Upper lobe of left lung (tissue), 4 donors: ENCODE data around the gene KLKB1.

Source experiments
- EP300 ChIP-seq, 4 donors: sonication (generic); formaldehyde crosslinking; IDR thresholded peaks; one replicate each; pipeline ENCODE4 v1.5.1; 2017; ENCODE audit warnings: antibody characterized with exemption in 4 of 4, control low read depth in 2 of 4
- POLR2A ChIP-seq, 4 donors: fragments of 450-650 bp; IDR thresholded peaks; one replicate each; pipeline ENCODE4 v1.5.1; 2016 to 2017; ENCODE audit warnings: antibody characterized with exemption in 4 of 4, mild to moderate bottlenecking in 2 of 4
- POLR2AphosphoS5 ChIP-seq, 2 donors: sonication (generic); formaldehyde crosslinking; IDR thresholded peaks; one replicate each; pipeline ENCODE4 v1.5.1; 2017; ENCODE audit warnings: antibody characterized with exemption in 2 of 2
- TF ChIP-seq, protein P1 (sequence below), 6 experiments: fragments of 450-650 bp in 4 of 6; fragments of 200-600 bp in 2 of 6; sonication (generic) in 2 of 6; IDR thresholded peaks; one replicate each; pipeline ENCODE4 v1.5.1; 2016 to 2019; ENCODE audit warnings: antibody characterized with exemption in 6 of 6

DNA sequence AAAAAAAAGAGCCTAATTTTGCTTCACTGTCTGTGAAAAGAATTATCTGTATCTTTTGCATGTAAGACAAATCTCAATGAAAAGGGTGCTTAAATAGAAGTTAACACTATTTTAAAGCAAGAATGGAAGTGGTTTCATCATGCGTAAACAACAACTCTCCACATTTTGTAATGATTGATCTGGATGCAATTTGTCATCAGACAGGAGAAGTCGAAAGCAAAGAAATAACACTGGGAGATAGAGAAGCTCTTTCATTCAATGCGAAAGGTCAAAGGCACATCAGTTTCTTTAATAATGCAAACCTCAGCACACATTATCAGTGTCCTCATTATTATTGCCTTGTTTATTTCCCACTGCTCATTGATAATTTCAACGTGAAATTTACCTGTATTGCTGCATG, 8.8 kb downstream of the KLKB1 start:
- TF ChIP-seq, protein P1, sequence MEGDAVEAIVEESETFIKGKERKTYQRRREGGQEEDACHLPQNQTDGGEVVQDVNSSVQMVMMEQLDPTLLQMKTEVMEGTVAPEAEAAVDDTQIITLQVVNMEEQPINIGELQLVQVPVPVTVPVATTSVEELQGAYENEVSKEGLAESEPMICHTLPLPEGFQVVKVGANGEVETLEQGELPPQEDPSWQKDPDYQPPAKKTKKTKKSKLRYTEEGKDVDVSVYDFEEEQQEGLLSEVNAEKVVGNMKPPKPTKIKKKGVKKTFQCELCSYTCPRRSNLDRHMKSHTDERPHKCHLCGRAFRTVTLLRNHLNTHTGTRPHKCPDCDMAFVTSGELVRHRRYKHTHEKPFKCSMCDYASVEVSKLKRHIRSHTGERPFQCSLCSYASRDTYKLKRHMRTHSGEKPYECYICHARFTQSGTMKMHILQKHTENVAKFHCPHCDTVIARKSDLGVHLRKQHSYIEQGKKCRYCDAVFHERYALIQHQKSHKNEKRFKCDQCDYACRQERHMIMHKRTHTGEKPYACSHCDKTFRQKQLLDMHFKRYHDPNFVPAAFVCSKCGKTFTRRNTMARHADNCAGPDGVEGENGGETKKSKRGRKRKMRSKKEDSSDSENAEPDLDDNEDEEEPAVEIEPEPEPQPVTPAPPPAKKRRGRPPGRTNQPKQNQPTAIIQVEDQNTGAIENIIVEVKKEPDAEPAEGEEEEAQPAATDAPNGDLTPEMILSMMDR (IDR thresholded peaks at IDR 0.05): no peak
- TF ChIP-seq POLR2AphosphoS5 (IDR thresholded peaks at IDR 0.05) (no peak), POLR2A (IDR thresholded peaks at IDR 0.05) (no peak), EP300 (IDR thresholded peaks at IDR 0.05) (no peak)
